ENCODE measurements around the gene CFB. TPM values are rescaled to one million over a fixed set of nuclear protein-coding genes. Genes with fewer than 3 reads are reported as not detected.
A peak's percentile ranks its signal among the peaks of the same experiment; 100 is the strongest.

CFB gene
- total RNA-seq, 1 experiment from 2014 or later, result not detected

- ChIA-PET CTCF (no interaction called here), POLR2A (ENCODE audit: unreplicated experiment) (interaction anchor here (0.6 to 0.7 kb wide), 2 partner anchors 246 to 1073 kb away, joined by 7 to 9 read pairs; no protein-coding TSS in a partner anchor)
- Histone ChIP-seq H3K27ac (ENCODE audit: low read length) (peak overlapping the region; percentile 35), H3K79me2 (ENCODE audit: low read length) (peaks cover 34% of the 10 kb centered on the region), H4K20me1 (ENCODE audit: low read length) (no peaks in the 10 kb centered on the region), H3K4me2 (ENCODE audit: low read length) (peak overlapping the region; percentile 92), H3K4me1 (ENCODE audit: insufficient read depth, low read length) (peaks cover 29% of the 10 kb centered on the region), H3K9me3 (ENCODE audit: low read length) (no peaks in the 10 kb centered on the region), H3K9me2 (replicated peaks; ENCODE audit: low read length) (no peaks in the 10 kb centered on the region), H3F3A (ENCODE audit: low read length, unreplicated experiment) (peaks cover 1% of the 10 kb centered on the region), H3K4me3 (ENCODE audit: low read length) (peak overlapping the region; percentile 81), H3K27me3 (ENCODE audit: low read length) (no peaks in the 10 kb centered on the region), H2AFZ (ENCODE audit: low read length) (peak overlapping the region; percentile 76), H3K36me3 (ENCODE audit: low read depth, low read length) (peaks cover 4% of the 10 kb centered on the region; the same call in 1 of the 2 replicates), H3K9ac (ENCODE audit: low read length) (peak overlapping the region; percentile 81)
- DNase-seq (peak; percentile 68), ATAC-seq (peak; percentile 22; the same call in 1 of the 2 replicates)
- TF ChIP-seq CTCF (conservative IDR thresholded peaks at IDR 0.05; ENCODE audit: low read depth, low read length) (0 out of 2 replicates have a peak, but pooled peaks have one; percentile 24), EZH2phosphoT487 (IDR thresholded peaks at IDR 0.05; ENCODE audit: borderline replicate concordance, low read length) (no peak), EZH2 (IDR thresholded peaks at IDR 0.05; ENCODE audit: low read length, unreplicated experiment) (no peak)
- intact Hi-C loops (cut with micrococcal nuclease), result loop anchor here (5.0 kb wide), 1 partner anchor 36 kb away; the partner anchor contains the start of gene NEU1
- BruUV-seq (replicated peaks), result no TSS peak
Measured at GRCh38 chr6:31898383-31899011, 47.4 kb upstream of the CFB start.

- Histone ChIP-seq H3K9me2 (replicated peaks; ENCODE audit: low read length) (no peaks in the 10 kb centered on the region), H3K4me2 (ENCODE audit: low read length) (peak overlapping the region; percentile 92), H3K36me3 (ENCODE audit: low read depth, low read length) (peaks cover 4% of the 10 kb centered on the region; the same call in 1 of the 2 replicates), H3K4me1 (ENCODE audit: insufficient read depth, low read length) (peaks cover 28% of the 10 kb centered on the region), H2AFZ (ENCODE audit: low read length) (no peak overlapping the region), H3K4me3 (ENCODE audit: low read length) (no peak overlapping the region), H3K79me2 (ENCODE audit: low read length) (peaks cover 34% of the 10 kb centered on the region), H3K27ac (ENCODE audit: low read length) (no peak overlapping the region), H3K27me3 (ENCODE audit: low read length) (no peaks in the 10 kb centered on the region), H4K20me1 (ENCODE audit: low read length) (no peaks in the 10 kb centered on the region), H3K9ac (ENCODE audit: low read length) (no peak overlapping the region), H3F3A (ENCODE audit: low read length, unreplicated experiment) (no peaks in the 10 kb centered on the region), H3K9me3 (ENCODE audit: low read length) (no peaks in the 10 kb centered on the region)
- no peak for ATAC-seq
- no peak for DNase-seq
- CTCF ChIA-PET, result no interaction called here
- TF ChIP-seq CTCF (conservative IDR thresholded peaks at IDR 0.05; ENCODE audit: low read depth, low read length) (no peak), EZH2phosphoT487 (IDR thresholded peaks at IDR 0.05; ENCODE audit: borderline replicate concordance, low read length) (no peak), EZH2 (IDR thresholded peaks at IDR 0.05; ENCODE audit: low read length, unreplicated experiment) (no peak)
- intact Hi-C loops (cut with micrococcal nuclease), result loop anchor here (5.0 kb wide), 1 partner anchor 37 kb away; the partner anchor contains the start of gene NEU1
- BruUV-seq (replicated peaks), result no TSS peak
- POLR2A ChIA-PET (ENCODE audit: unreplicated experiment), result no interaction called here
Measured at GRCh38 chr6:31899215-31899614, 46.7 kb upstream of the CFB start.
